Stomach (tissue), 4 donors: Measurements from ENCODE around the gene DACT2.

Experiments used
- CTCF ChIP-seq, 7 experiments: fragments of 450-650 bp in 4 of 7; fragments of 200-600 bp in 3 of 7; sonication (generic) in 3 of 7; IDR thresholded peaks; one replicate each; pipeline ENCODE4 v1.5.1; 2016 to 2019; ENCODE audit warnings: antibody characterized with exemption in 7 of 7, control low read depth in 2 of 7, mild to moderate bottlenecking in 1 of 7
- EP300 ChIP-seq: sonication (generic); formaldehyde crosslinking; IDR thresholded peaks from one replicate; pipeline ENCODE4 v1.6.1; 2017; ENCODE audit warnings: antibody characterized with exemption
- POLR2AphosphoS5 ChIP-seq, 3 donors: sonication (generic); formaldehyde crosslinking; IDR thresholded peaks; one replicate each; pipeline ENCODE4 v1.6.1; 2016; ENCODE audit warnings: antibody characterized with exemption in 3 of 3

- TF ChIP-seq POLR2AphosphoS5 (IDR thresholded peaks at IDR 0.05) (no peak), EP300 (no peak), CTCF (IDR thresholded peaks at IDR 0.05) (no peak)
Measured at GRCh38 chr6:168352096-168352495, 32.5 kb upstream of the DACT2 start.
